Endothelial cell of umbilical vein (primary cell): ENCODE data around the gene KIAA1671. TPM values are rescaled to one million over a fixed set of nuclear protein-coding genes. Genes with fewer than 3 reads are reported as not detected.

Source experiments
- BruUV-seq: library from RNA; stranded (reverse); fragments of 400-500 nt; replicated peaks from 2 replicates; lab custom pipeline; 2021; lab: Mats Ljungman, UMichigan
- CTCF ChIA-PET: fragments of 300-600, 350-600 bp; sonication (Branson Sonifier 250); formaldehyde crosslinking; loops from one replicate; lab custom pipeline; 2021; ENCODE audit warnings: antibody characterized with exemption, inconsistent platforms; lab: Charles Lee
- POLR2A ChIA-PET: fragments of 300-600, 350-600 bp; sonication (Branson Sonifier 250); formaldehyde crosslinking; loops from one replicate; lab custom pipeline; 2021; ENCODE audit warnings: antibody characterized with exemption, inconsistent platforms; lab: Charles Lee
- DNase-seq: peaks from one replicate; pipeline ENCODE4 v3.0.0-alpha.2; 2011; ENCODE audit warnings: low read depth, low spot score
- FAIRE-seq: peaks from 2 replicates; lab custom pipeline; 2011; peaks lifted over from hg19 to GRCh38; lab: Jason Lieb, UNC
- H2AFZ ChIP-seq: 2 replicates; pipeline ENCODE4 v1.6.0; 2012; ENCODE audit warnings: low read depth, low read length, control low read depth, inconsistent platforms
- H3K27ac ChIP-seq: 2 replicates; pipeline ENCODE4 v1.5.1; 2011; ENCODE audit warnings: low read depth, mild to moderate bottlenecking, control low read depth, low read length, moderate library complexity; ENCODE audit not compliant: insufficient read depth
- H3K27me3 ChIP-seq, 2 experiments: 2 replicates each; pipeline versions ENCODE4 v1.6.0 to v1.6.1; 2011; ENCODE audit warnings: low read length in 2 of 2, mixed read lengths in 1 of 2; ENCODE audit not compliant: control insufficient read depth in 2 of 2, insufficient read depth in 2 of 2
- H3K36me3 ChIP-seq, 2 experiments: 2 replicates in 1 of 2; 3 replicates in 1 of 2; pipeline ENCODE4 v1.5.1; 2011; ENCODE audit warnings: low read length in 2 of 2, mild to moderate bottlenecking in 1 of 2, moderate library complexity in 1 of 2; ENCODE audit not compliant: control insufficient read depth in 2 of 2, insufficient read depth in 2 of 2; ENCODE audit errors: extremely low read depth in 1 of 2
- H3K4me1 ChIP-seq: 3 replicates; pipeline ENCODE4 v1.5.1; 2011; ENCODE audit warnings: mild to moderate bottlenecking, low read length; ENCODE audit not compliant: control insufficient read depth, insufficient read depth; ENCODE audit errors: extremely low read depth
- H3K4me2 ChIP-seq: 2 replicates; pipeline ENCODE4 v1.6.1; 2011; ENCODE audit warnings: low read length, control low read depth, mixed read lengths; ENCODE audit not compliant: insufficient read depth
- H3K4me3 ChIP-seq, 3 experiments: fragments of 200-600 bp in 1 of 3; sonication (generic), shearing (Covaris generic) in 1 of 3; replicated peaks in 1 of 3; 2 replicates each; pipeline ENCODE4 v1.5.1; 2011 to 2016; ENCODE audit warnings: control low read depth in 3 of 3, low read length in 3 of 3, mild to moderate bottlenecking in 2 of 3, inconsistent platforms in 1 of 3, low read depth in 1 of 3, moderate library complexity in 1 of 3; ENCODE audit not compliant: insufficient read depth in 1 of 3
- H3K79me2 ChIP-seq: 2 replicates; pipeline ENCODE4 v1.6.0; 2012; ENCODE audit warnings: low read length, inconsistent platforms; ENCODE audit not compliant: control insufficient read depth, insufficient read depth
- H3K9ac ChIP-seq: replicated peaks from 2 replicates; pipeline ENCODE3; 2011; ENCODE audit warnings: low read length, control low read depth; ENCODE audit not compliant: insufficient read depth; ENCODE audit errors: extremely low read depth
- H3K9me1 ChIP-seq: replicated peaks from 3 replicates; pipeline ENCODE4 v1.6.0; 2011; ENCODE audit warnings: mild to moderate bottlenecking, low read length; ENCODE audit not compliant: control insufficient read depth, insufficient read depth; ENCODE audit errors: extremely low read depth
- H3K9me3 ChIP-seq: replicated peaks from 2 replicates; pipeline ENCODE4 v1.5.1; 2012; ENCODE audit warnings: low read length, inconsistent platforms; ENCODE audit not compliant: control insufficient read depth, insufficient read depth
- H4K20me1 ChIP-seq: replicated peaks from 2 replicates; pipeline ENCODE3; 2011; ENCODE audit warnings: mild to moderate bottlenecking, low read length; ENCODE audit not compliant: control insufficient read depth, insufficient read depth; ENCODE audit errors: extremely low read depth
- CTCF ChIP-seq, 2 donors: IDR thresholded peaks; 1 replicate in 1 of 2; 2 replicates in 1 of 2; pipeline ENCODE4 v1.5.1; 2011; ENCODE audit warnings: low read length in 2 of 2, mild to moderate bottlenecking in 2 of 2, moderate library complexity in 2 of 2, control low read depth in 1 of 2, inconsistent platforms in 1 of 2, low read depth in 1 of 2; ENCODE audit not compliant: insufficient read depth in 1 of 2; ENCODE audit errors: extremely low read depth in 1 of 2
- EZH2 ChIP-seq: IDR thresholded peaks from 2 replicates; pipeline ENCODE4 v1.6.1; 2012; ENCODE audit warnings: borderline replicate concordance, low read depth, mild to moderate bottlenecking, moderate library complexity, low read length, inconsistent platforms; ENCODE audit not compliant: severe bottlenecking
- FOS ChIP-seq: IDR thresholded peaks from 2 replicates; pipeline ENCODE4 v1.6.1; 2011; ENCODE audit warnings: mild to moderate bottlenecking, low read length, moderate library complexity, borderline replicate concordance; ENCODE audit not compliant: insufficient read depth
- GATA2 ChIP-seq: IDR thresholded peaks from 2 replicates; pipeline ENCODE4 v1.7.0; 2011; ENCODE audit warnings: low read depth, mild to moderate bottlenecking, moderate library complexity, mixed read lengths, low read length; ENCODE audit not compliant: insufficient read length, insufficient read depth
- JUN ChIP-seq: IDR thresholded peaks from 2 replicates; pipeline ENCODE4 v1.6.1; 2011; ENCODE audit warnings: borderline replicate concordance, low read depth; ENCODE audit not compliant: insufficient read length, insufficient read depth
- MAX ChIP-seq: IDR thresholded peaks from 2 replicates; pipeline ENCODE4 v1.6.1; 2011; ENCODE audit not compliant: insufficient read depth, insufficient read length
- MYC ChIP-seq: IDR thresholded peaks from one replicate; pipeline ENCODE4 v1.6.1; 2011; ENCODE audit warnings: mild to moderate bottlenecking, low read depth, low read length
- POLR2A ChIP-seq: IDR thresholded peaks from 2 replicates; pipeline ENCODE4 v1.6.1; 2012; ENCODE audit warnings: low read depth, mild to moderate bottlenecking, control low read depth, low read length
- POLR2AphosphoS5 ChIP-seq: IDR thresholded peaks from 2 replicates; pipeline ENCODE4 v1.6.1; 2012; ENCODE audit warnings: low read depth, mild to moderate bottlenecking, control low read depth, low read length, moderate library complexity; ENCODE audit not compliant: insufficient read depth
- dilution Hi-C: fragments of 300-500 bp; cut with MboI; formaldehyde crosslinking; loops from one replicate; pipeline ENCODE4 v1.15.0; 2019; ENCODE audit warnings: low sequenced_read_pairs; ENCODE audit not compliant: extremely low pct_ligation_motif_present
- intact Hi-C: fragments of 100-400 bp; cut with micrococcal nuclease; formaldehyde crosslinking; loops from one replicate; pipeline ENCODE4 v1.10.0; 2022
- polyA plus RNA-seq, 4 experiments: library from polyadenylated mRNA; depleted of rRNA in 3 of 4; stranded (reverse) in 3 of 4; unstranded in 1 of 4; fragments of >200 nt; gene quantifications; 2 replicates each; pipeline versions ENCODE4 v1.2.1 to v1.2.3, GENCODE V29; 2011 to 2012; ENCODE audit warnings: missing spikeins in 1 of 4
- total RNA-seq: library from RNA; stranded (reverse); gene quantifications from 2 replicates; pipeline ENCODE4 v1.2.3, GENCODE V29; 2021

Gene KIAA1671
- total and polyA plus RNA-seq, 2 donors (not counting 3 experiments of a cell fraction or from before 2014, with no cell fraction given), result 23.1 to 85.1 TPM

GRCh38 chr22:24935771-24936483 is 16.6 kb upstream of the KIAA1671 start:
- dilution Hi-C loops, result no loop called here

More at GRCh38 chr22:24935771-24936483, 16.6 kb upstream of the KIAA1671 start:
- no peaks in the 10 kb centered on the region for H4K20me1 ChIP-seq
- H3K4me3 ChIP-seq, result no peak overlapping the region
- intact Hi-C loops, result loop anchor here (10.0 kb wide), 1 partner anchor 399 kb away; no protein-coding TSS in a partner anchor
- H2AFZ ChIP-seq, result no peak overlapping the region
- peaks cover 24 to 28% of the 10 kb centered on the region in 2 experiments for H3K27me3 ChIP-seq
- no peak overlapping the region for H3K4me2 ChIP-seq
- FAIRE-seq, result no peak
- H3K9me1 ChIP-seq, result no peaks in the 10 kb centered on the region
- no peak for DNase-seq
- CTCF ChIA-PET, result interaction anchor here (1.3 to 19.2 kb wide), 2 partner anchors 33 to 116 kb away, joined by 3 to 378 read pairs; no protein-coding TSS in a partner anchor
- H3K79me2 ChIP-seq, result no peaks in the 10 kb centered on the region
- no peaks in the 10 kb centered on the region for H3K36me3 ChIP-seq
- no peak overlapping the region for H3K9ac ChIP-seq
- no peaks in the 10 kb centered on the region for H3K9me3 ChIP-seq
- no peaks in the 10 kb centered on the region for H3K4me1 ChIP-seq
- TF ChIP-seq EZH2, result no peak
- no peak for TF ChIP-seq MYC
- no peak for TF ChIP-seq CTCF (IDR thresholded peaks at IDR 0.05; ENCODE audit: extremely low read depth in 1 of 2, insufficient read depth in 1 of 2, low read depth in 1 of 2, low read length in 2 of 2)
- no peak for TF ChIP-seq POLR2AphosphoS5
- no peak for TF ChIP-seq FOS
- no peak for TF ChIP-seq MAX
- TF ChIP-seq POLR2A, result no peak
- TF ChIP-seq JUN, result no peak
- TF ChIP-seq GATA2, result no peak
- no peak overlapping the region for H3K27ac ChIP-seq
- POLR2A ChIA-PET, result no interaction called here
- BruUV-seq, result no TSS peak
